HFFc6 (cell line): ENCODE measurements around the gene KCNA2. TPM values are rescaled to one million over a fixed set of nuclear protein-coding genes. Genes with fewer than 3 reads are reported as not detected.

Experiments
- DNase-seq: peaks from one replicate; pipeline ENCODE4 v3.0.0-alpha.2; 2018
- H3K27ac Mint-ChIP-seq: 2 replicates; pipeline ENCODE4 v1.8.0; 2020; ENCODE audit warnings: mild to moderate bottlenecking, mixed read lengths
- H3K27me3 Mint-ChIP-seq: 2 replicates; pipeline ENCODE4 v1.8.0; 2021; ENCODE audit warnings: mild to moderate bottlenecking, moderate library complexity, mixed read lengths; ENCODE audit not compliant: insufficient read depth
- H3K36me3 Mint-ChIP-seq: 2 replicates; pipeline ENCODE4 v1.8.0; 2021; ENCODE audit warnings: low read depth, mixed read lengths
- H3K4me1 Mint-ChIP-seq: 2 replicates; pipeline ENCODE4 v1.8.0; 2020; ENCODE audit warnings: low read depth, mixed read lengths
- H3K4me3 Mint-ChIP-seq: 2 replicates; pipeline ENCODE4 v1.8.0; 2020; ENCODE audit warnings: mild to moderate bottlenecking, moderate library complexity, mixed read lengths
- H3K9me3 Mint-ChIP-seq: 2 replicates; pipeline ENCODE4 v1.8.0; 2020; ENCODE audit warnings: mild to moderate bottlenecking, mixed read lengths
- CTCF ChIP-seq: fragments of 200-600 bp; sonication (generic); IDR thresholded peaks from 2 replicates; pipeline ENCODE4 v1.5.0; 2021; ENCODE audit warnings: antibody characterized with exemption, mild to moderate bottlenecking
- total RNA-seq, 6 experiments: library from RNA; stranded (reverse); fragmentation: NEBNext Ultra II Directional; extraction: Animal tissue kit (Norgen Biotek cat#: 25700); gene quantifications; 2 replicates in 1 of 6; 3 replicates in 5 of 6; pipeline ENCODE4 v1.2.3, GENCODE V29; 2021

Gene KCNA2
- total RNA-seq, 6 experiments from 2014 or later: not detected

- H3K36me3 Mint-ChIP-seq: no peaks in the 10 kb centered on the region
- no peak overlapping the region for H3K4me3 Mint-ChIP-seq
- H3K27ac Mint-ChIP-seq: no peak overlapping the region
- DNase-seq: no peak
- H3K27me3 Mint-ChIP-seq: peaks cover 56% of the 10 kb centered on the region
- no peaks in the 10 kb centered on the region for H3K4me1 Mint-ChIP-seq
- H3K9me3 Mint-ChIP-seq: no peaks in the 10 kb centered on the region
- no peak for TF ChIP-seq CTCF
Measured at GRCh38 chr1:110610696-110611286, 4.6 kb upstream of the KCNA2 start.

GRCh38 chr1:110610084-110610483, 3.9 kb upstream of the KCNA2 start:
- Mint-ChIP-seq H3K27me3 (peaks cover 62% of the 10 kb centered on the region), H3K27ac (no peak overlapping the region), H3K4me3 (no peak overlapping the region), H3K9me3 (no peaks in the 10 kb centered on the region), H3K36me3 (no peaks in the 10 kb centered on the region), H3K4me1 (no peaks in the 10 kb centered on the region)
- DNase-seq: no peak
- no peak for TF ChIP-seq CTCF

GRCh38 chr1:110608247-110608646, 2.1 kb upstream of the KCNA2 start:
- Mint-ChIP-seq H3K4me3 (no peak overlapping the region), H3K4me1 (no peaks in the 10 kb centered on the region), H3K36me3 (no peaks in the 10 kb centered on the region), H3K27ac (no peak overlapping the region), H3K9me3 (no peaks in the 10 kb centered on the region), H3K27me3 (peaks cover 68% of the 10 kb centered on the region)
- no peak for TF ChIP-seq CTCF
- DNase-seq: no peak

- no peak for TF ChIP-seq CTCF
- Mint-ChIP-seq H3K27ac (no peak overlapping the region), H3K4me1 (no peaks in the 10 kb centered on the region), H3K36me3 (no peaks in the 10 kb centered on the region), H3K4me3 (no peak overlapping the region), H3K27me3 (peaks cover 64% of the 10 kb centered on the region), H3K9me3 (no peaks in the 10 kb centered on the region)
- DNase-seq: no peak
Measured at GRCh38 chr1:110607536-110608230, 1.5 kb upstream of the KCNA2 start.

- H3K27ac Mint-ChIP-seq: no peak overlapping the region
- no peak for DNase-seq
- no peaks in the 10 kb centered on the region for H3K9me3 Mint-ChIP-seq
- no peak for TF ChIP-seq CTCF
- H3K27me3 Mint-ChIP-seq: peaks cover 65% of the 10 kb centered on the region
- H3K4me1 Mint-ChIP-seq: no peaks in the 10 kb centered on the region
- no peaks in the 10 kb centered on the region for H3K36me3 Mint-ChIP-seq
- no peak overlapping the region for H3K4me3 Mint-ChIP-seq
Measured at GRCh38 chr1:110606657-110607535, 738 bp upstream of the KCNA2 start.
